ENCODE measurements around the gene NAGA.
"Not testable (repeated sequence)": the region's sequence is repeated elsewhere in the genome, so short reads cannot be mapped to it uniquely, and the experiment has no call there.

The NAGA gene

DNA sequence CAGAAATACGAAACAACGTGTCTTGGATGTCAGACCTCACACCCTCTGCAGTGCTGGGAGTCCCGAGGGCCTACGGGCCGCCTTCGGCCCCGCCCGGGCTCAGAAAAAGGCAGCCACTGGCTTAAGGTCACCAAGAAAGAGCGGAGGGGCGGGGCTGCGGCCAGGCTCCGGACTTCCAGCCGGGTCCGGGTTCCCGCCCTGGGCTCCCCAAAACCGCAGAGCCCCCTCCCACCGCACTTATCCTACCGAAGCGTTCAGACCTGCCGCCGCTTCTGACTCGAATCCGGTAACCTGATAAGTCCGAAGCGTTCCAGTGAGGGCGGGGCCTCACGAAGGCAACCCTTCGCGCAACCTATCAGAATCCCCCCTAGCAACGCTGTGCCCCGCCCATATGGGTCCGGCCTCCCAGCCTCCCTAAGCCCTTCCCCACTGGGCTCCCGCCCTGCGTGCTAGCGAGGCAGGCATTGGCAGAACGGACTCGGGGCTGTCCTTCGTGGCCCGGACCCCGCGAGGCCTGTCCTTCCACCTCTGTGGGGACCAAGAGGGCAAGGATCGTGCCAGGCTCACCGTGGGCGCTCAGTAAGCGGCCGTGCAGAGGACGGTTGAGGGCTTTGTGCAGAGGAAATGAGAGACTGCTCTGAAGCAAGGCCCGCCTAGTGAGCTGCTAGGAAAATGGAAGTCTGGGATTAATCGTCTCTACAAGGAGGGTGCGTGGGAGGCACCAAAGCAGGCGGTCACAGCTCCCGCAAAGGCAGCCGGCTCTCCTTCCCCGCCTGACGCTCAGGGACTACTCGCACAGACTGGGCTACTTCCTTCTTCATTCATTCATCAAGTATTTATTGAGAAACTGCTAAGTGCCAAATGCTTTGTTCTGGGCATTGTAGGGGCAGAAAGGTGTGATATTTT is at the start of gene NAGA:
Gene NAGA (minus strand): TSS at position 296 of the 906 bp plus-strand sequence. CDS start 515 bp downstream, outside the sequence.
- no peaks in the 10 kb centered on the region for H3K9me3 ChIP-seq (ENCODE audit: low read length)
- H3K27me3 ChIP-seq (ENCODE audit: insufficient read depth, low read length), result no peaks in the 10 kb centered on the region
- peaks cover 18% of the 10 kb centered on the region for H3K36me3 ChIP-seq (ENCODE audit: insufficient read depth, low read length)

GRCh38 chr22:42116848-42117424 is 46.3 kb upstream of the NAGA start:
- H3K36me3 ChIP-seq (ENCODE audit: insufficient read depth, low read length), result no peaks in the 10 kb centered on the region
- H3K4me1 ChIP-seq (ENCODE audit: insufficient read depth, low read length), result no peaks in the 10 kb centered on the region
- no peaks in the 10 kb centered on the region for H3K27me3 ChIP-seq (ENCODE audit: insufficient read depth, low read length)
- H3K9me3 ChIP-seq (ENCODE audit: low read length), result peaks cover 10% of the 10 kb centered on the region
- H2AFZ ChIP-seq (ENCODE audit: low read depth, low read length), result no peak overlapping the region
- no peak overlapping the region for H3K4me3 ChIP-seq (ENCODE audit: low read length)

More for the DNA sequence above, at the start of gene NAGA:
- peaks cover 8% of the 10 kb centered on the region for H3K4me1 ChIP-seq (ENCODE audit: insufficient read depth, low read length)
- H3K4me3 ChIP-seq (ENCODE audit: low read length), result peak within 1 kb of the TSS; percentile 61
- peak within 1 kb of the TSS; percentile 55 for H2AFZ ChIP-seq (ENCODE audit: low read depth, low read length)

- H3K36me3 ChIP-seq (ENCODE audit: insufficient read depth, low read length); H3K27me3 ChIP-seq (ENCODE audit: insufficient read depth, low read length); H2AFZ ChIP-seq (ENCODE audit: low read depth, low read length); H3K4me3 ChIP-seq (ENCODE audit: low read length); H3K4me1 ChIP-seq (ENCODE audit: insufficient read depth, low read length): not testable (repeated sequence)
- peaks cover 10% of the 10 kb centered on the region for H3K9me3 ChIP-seq (ENCODE audit: low read length)
These were observed 44.8 kb upstream of the NAGA start for GRCh38 chr22:42115420-42115830.

DNA sequence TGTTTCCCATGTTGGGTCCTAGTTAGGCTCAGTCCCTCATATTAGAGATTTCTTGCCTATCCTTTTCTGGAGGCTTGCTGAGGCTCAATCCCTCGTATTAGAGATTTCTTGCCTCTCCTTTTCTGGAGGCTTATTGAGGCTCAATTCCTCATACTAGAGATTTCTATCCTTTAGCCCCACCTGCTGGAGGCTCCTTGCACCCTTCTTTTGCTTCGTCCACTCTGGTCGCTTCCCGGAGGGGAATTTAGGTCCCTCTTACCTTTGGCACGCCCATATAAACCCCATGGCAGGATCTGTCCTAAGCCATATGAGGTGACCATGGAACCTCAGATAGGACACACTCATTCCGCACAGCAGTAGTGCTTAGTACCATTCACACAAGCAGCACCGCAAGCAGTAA is 44.1 kb upstream of the NAGA start:
- Histone ChIP-seq H3K36me3 (ENCODE audit: insufficient read depth, low read length) (no peaks in the 10 kb centered on the region), H3K4me1 (ENCODE audit: insufficient read depth, low read length) (no peaks in the 10 kb centered on the region), H3K4me3 (ENCODE audit: low read length) (no peak overlapping the region)

DNA sequence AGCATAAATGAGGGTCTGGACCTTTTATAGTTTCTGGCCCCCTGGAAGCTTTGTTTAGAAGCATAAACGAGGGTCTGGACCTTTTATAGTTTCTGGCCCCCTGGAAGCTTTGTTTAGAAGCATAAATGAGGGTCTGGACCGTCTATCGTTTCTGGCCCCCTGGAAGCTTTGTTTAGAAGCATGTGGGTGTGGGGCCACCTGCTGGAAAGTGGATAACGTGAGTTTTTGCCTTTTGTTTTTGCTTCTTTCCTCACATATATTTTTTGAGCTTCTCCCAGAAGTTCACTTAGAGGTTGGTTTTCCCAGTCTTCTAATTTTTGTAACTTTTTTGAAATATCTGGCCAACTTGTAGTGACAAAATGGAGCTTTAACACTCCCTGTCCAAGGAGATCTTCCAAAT is 42.2 kb upstream of the NAGA start:
- H3K4me1 ChIP-seq (ENCODE audit: insufficient read depth, low read length); H3K4me3 ChIP-seq (ENCODE audit: low read length): not testable (repeated sequence)

More for the DNA sequence above, 44.1 kb upstream of the NAGA start:
- H3K9me3 ChIP-seq (ENCODE audit: low read length), result peaks cover 10% of the 10 kb centered on the region
- no peak overlapping the region for H2AFZ ChIP-seq (ENCODE audit: low read depth, low read length)
- H3K27me3 ChIP-seq (ENCODE audit: insufficient read depth, low read length), result no peaks in the 10 kb centered on the region

GRCh38 chr22:42111798-42112197 is 41.2 kb upstream of the NAGA start:
- no peaks in the 10 kb centered on the region for H3K36me3 ChIP-seq (ENCODE audit: insufficient read depth, low read length)
- peaks cover 13% of the 10 kb centered on the region for H3K9me3 ChIP-seq (ENCODE audit: low read length)
- H3K27me3 ChIP-seq (ENCODE audit: insufficient read depth, low read length), result no peaks in the 10 kb centered on the region
- H3K4me3 ChIP-seq (ENCODE audit: low read length), result no peak overlapping the region
- no peak overlapping the region for H2AFZ ChIP-seq (ENCODE audit: low read depth, low read length)
- no peaks in the 10 kb centered on the region for H3K4me1 ChIP-seq (ENCODE audit: insufficient read depth, low read length)

More for the DNA sequence above, 42.2 kb upstream of the NAGA start:
- peaks cover 13% of the 10 kb centered on the region for H3K9me3 ChIP-seq (ENCODE audit: low read length)
- H2AFZ ChIP-seq (ENCODE audit: low read depth, low read length); H3K36me3 ChIP-seq (ENCODE audit: insufficient read depth, low read length); H3K27me3 ChIP-seq (ENCODE audit: insufficient read depth, low read length): not testable (repeated sequence)

GRCh38 chr22:42108848-42109247 is 38.2 kb upstream of the NAGA start:
- Histone ChIP-seq H3K4me3 (ENCODE audit: low read length) (no peak overlapping the region), H3K4me1 (ENCODE audit: insufficient read depth, low read length) (no peaks in the 10 kb centered on the region), H3K9me3 (ENCODE audit: low read length) (peaks cover 10% of the 10 kb centered on the region), H2AFZ (ENCODE audit: low read depth, low read length) (no peak overlapping the region), H3K27me3 (ENCODE audit: insufficient read depth, low read length) (no peaks in the 10 kb centered on the region), H3K36me3 (ENCODE audit: insufficient read depth, low read length) (no peaks in the 10 kb centered on the region)

- H2AFZ ChIP-seq (ENCODE audit: low read depth, low read length); H3K36me3 ChIP-seq (ENCODE audit: insufficient read depth, low read length); H3K4me1 ChIP-seq (ENCODE audit: insufficient read depth, low read length); H3K4me3 ChIP-seq (ENCODE audit: low read length); H3K27me3 ChIP-seq (ENCODE audit: insufficient read depth, low read length): not testable (repeated sequence)
- peaks cover 16% of the 10 kb centered on the region for H3K9me3 ChIP-seq (ENCODE audit: low read length)
These were observed 33.8 kb upstream of the NAGA start for GRCh38 chr22:42104332-42104860.

DNA sequence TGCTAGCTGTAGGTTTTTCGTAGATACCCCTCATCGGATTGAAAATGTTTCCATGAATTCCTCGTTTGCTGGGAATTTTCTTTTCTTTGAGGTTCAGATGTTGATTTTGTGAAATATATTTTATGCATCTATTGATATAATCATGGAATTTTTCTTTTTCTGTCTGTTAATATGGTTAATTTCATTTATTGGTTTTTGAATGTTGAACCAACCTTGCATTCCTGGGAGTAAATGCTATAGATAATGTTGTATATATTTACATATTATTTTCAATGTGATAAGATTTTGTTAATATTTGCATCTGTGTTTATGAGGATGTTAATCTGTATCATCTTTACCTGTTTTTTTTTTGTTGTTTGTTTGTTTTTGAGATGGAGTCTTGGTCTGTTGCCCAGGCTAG is 30.6 kb upstream of the NAGA start:
- no peak overlapping the region for H2AFZ ChIP-seq (ENCODE audit: low read depth, low read length)
- H3K27me3 ChIP-seq (ENCODE audit: insufficient read depth, low read length), result no peaks in the 10 kb centered on the region
- no peaks in the 10 kb centered on the region for H3K4me1 ChIP-seq (ENCODE audit: insufficient read depth, low read length)
- peaks cover 20% of the 10 kb centered on the region for H3K9me3 ChIP-seq (ENCODE audit: low read length)
- no peak overlapping the region for H3K4me3 ChIP-seq (ENCODE audit: low read length)
- H3K36me3 ChIP-seq (ENCODE audit: insufficient read depth, low read length), result no peaks in the 10 kb centered on the region

DNA sequence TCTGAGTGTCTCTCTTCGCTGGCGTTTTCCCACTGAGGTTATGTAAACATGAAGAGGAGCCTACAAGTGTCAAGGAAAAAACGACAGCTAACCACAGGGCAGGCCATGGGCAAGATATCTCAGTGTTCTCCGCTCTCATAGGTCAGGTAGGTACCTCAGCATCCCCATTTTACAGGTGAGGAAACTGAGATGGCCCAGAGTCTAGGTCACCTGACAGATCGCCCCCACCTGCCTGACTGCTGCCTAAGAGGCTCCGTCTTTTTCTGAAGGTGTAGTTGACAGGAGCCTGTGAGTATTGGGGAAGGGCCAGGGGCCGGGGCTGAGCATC is 20.8 kb upstream of the NAGA start:
- H3K4me3 ChIP-seq (ENCODE audit: low read length), result peak overlapping the region; percentile 55
- no peaks in the 10 kb centered on the region for H3K27me3 ChIP-seq (ENCODE audit: insufficient read depth, low read length)
- H3K9me3 ChIP-seq (ENCODE audit: low read length), result peaks cover 10% of the 10 kb centered on the region
- H3K4me1 ChIP-seq (ENCODE audit: insufficient read depth, low read length), result peaks cover 5% of the 10 kb centered on the region
- H3K36me3 ChIP-seq (ENCODE audit: insufficient read depth, low read length), result peaks cover 18% of the 10 kb centered on the region
- peak overlapping the region; percentile 86 for H2AFZ ChIP-seq (ENCODE audit: low read depth, low read length)

DNA sequence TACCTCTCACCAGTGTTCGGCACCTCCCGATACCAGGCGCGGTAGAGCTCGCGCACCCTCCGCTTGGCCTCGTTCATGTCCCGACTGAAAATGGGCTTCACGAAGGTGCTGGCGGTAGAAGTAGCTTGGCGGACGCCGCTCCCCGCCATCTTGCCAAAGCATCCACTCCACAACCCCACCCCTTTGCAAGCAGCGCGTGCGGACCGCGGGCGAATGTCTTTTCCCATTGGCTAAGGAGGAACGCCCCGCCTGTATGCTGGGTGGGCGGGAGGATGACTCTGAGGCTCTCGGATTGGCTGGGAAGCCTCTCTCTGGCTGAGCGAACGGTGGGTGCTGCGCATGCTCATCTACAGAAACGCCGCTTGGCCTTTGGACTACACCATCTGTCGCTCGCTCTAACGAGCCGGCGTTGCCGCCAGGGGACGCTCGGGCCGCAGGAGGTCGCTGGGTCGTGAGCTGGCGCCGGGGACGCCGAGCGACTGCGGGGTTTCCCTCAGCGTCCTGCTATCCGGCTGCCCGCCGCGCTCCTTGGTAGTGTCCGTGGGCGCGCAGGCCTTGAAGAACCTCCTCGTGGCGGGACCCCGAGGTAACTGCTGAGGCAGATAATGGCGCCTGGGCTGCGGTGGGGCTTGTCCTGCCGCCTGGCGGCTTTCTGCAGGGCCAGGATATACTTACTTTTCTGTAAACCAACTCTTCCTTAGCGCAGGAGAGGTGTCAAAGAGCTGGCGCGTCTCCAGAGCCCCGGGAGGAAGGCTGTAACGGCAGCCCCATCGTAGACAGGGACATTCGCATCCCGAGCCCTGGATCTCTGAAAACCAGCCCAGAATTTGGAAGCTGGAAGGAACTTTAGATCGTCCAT is 20.2 kb upstream of the NAGA start, which contains the start of gene NDUFA6:
Gene NDUFA6 (minus strand): TSS at position 177 of the 859 bp plus-strand sequence. CDS start 28 bp downstream, at position 149.
- Histone ChIP-seq H3K4me1 (ENCODE audit: insufficient read depth, low read length) (peaks cover 5% of the 10 kb centered on the region), H3K9me3 (ENCODE audit: low read length) (peaks cover 9% of the 10 kb centered on the region)

DNA sequence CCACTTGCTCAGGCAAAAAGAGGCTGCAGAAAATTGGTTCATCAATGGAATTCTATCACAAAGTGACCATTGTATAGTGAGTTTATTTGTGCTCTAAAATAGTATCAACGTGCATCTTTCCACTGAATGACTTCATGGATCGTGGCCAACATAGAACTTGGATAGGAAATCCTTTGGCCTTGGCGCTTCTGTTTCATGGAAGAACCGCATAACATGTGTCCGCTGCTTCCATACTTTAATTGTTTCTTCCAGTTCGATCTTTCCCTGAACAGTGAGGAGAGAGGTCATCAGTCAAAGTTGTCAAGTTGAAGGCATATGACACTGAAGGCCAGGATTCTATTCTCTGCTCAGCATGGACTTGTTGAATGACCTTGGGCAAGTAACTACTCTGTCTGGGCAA is 15.4 kb upstream of the NAGA start:
- Histone ChIP-seq H3K36me3 (ENCODE audit: insufficient read depth, low read length) (peaks cover 63% of the 10 kb centered on the region), H3K27me3 (ENCODE audit: insufficient read depth, low read length) (no peaks in the 10 kb centered on the region)

More for the DNA sequence above, 20.2 kb upstream of the NAGA start, which contains the start of gene NDUFA6:
- H3K4me3 ChIP-seq (ENCODE audit: low read length), result peak within 1 kb of the TSS; percentile 69
- H3K36me3 ChIP-seq (ENCODE audit: insufficient read depth, low read length), result peaks cover 24% of the 10 kb centered on the region
- H2AFZ ChIP-seq (ENCODE audit: low read depth, low read length), result peak within 1 kb of the TSS; percentile 86
- no peaks in the 10 kb centered on the region for H3K27me3 ChIP-seq (ENCODE audit: insufficient read depth, low read length)

More for the DNA sequence above, 15.4 kb upstream of the NAGA start:
- Histone ChIP-seq H3K4me1 (ENCODE audit: insufficient read depth, low read length) (no peaks in the 10 kb centered on the region), H3K9me3 (ENCODE audit: low read length) (peaks cover 9% of the 10 kb centered on the region), H3K4me3 (ENCODE audit: low read length) (no peak overlapping the region), H2AFZ (ENCODE audit: low read depth, low read length) (no peak overlapping the region)
